Psoas muscle (tissue), 8 donors: ENCODE results near the gene GCDH. TPM values are rescaled to one million over a fixed set of nuclear protein-coding genes. Genes with fewer than 3 reads are reported as not detected.
"Not testable (repeated sequence)": the region's sequence is repeated elsewhere in the genome, so short reads cannot be mapped to it uniquely, and the experiment has no call there.

Experiments used
- ATAC-seq, 4 donors: fragments of 200-7000 bp; cut with Tn5 transposase; one replicate each; pipeline ENCODE4 v1.9.1; 2020; ENCODE audit warnings: moderate library complexity in 3 of 4, mild to moderate bottlenecking in 2 of 4
- DNase-seq, 2 donors: peaks; one replicate each; pipeline ENCODE4 v3.0.0-alpha.2; 2020
- H3K27ac ChIP-seq: fragments of 200-600 bp; one replicate; pipeline ENCODE4 v1.8.0; 2022
- H3K27me3 ChIP-seq, 3 donors: fragments of 200-600 bp in 1 of 3; one replicate each; pipeline versions ENCODE4 v1.6.1 to v1.8.0; 2013 to 2022; ENCODE audit warnings: low read length in 2 of 3, mild to moderate bottlenecking in 2 of 3, moderate library complexity in 1 of 3; ENCODE audit not compliant: insufficient read depth in 3 of 3
- H3K36me3 ChIP-seq, 2 donors: fragments of 200-600 bp in 1 of 2; one replicate each; pipeline versions ENCODE4 v1.6.1 to v1.8.0; 2013 to 2022; ENCODE audit warnings: low read depth in 1 of 2, mild to moderate bottlenecking in 1 of 2, moderate library complexity in 1 of 2; ENCODE audit not compliant: insufficient read depth in 1 of 2
- H3K4me1 ChIP-seq: fragments of 200-600 bp; one replicate; pipeline ENCODE4 v1.8.0; 2022
- H3K4me3 ChIP-seq: fragments of 200-600 bp; one replicate; pipeline ENCODE4 v1.8.0; 2022; ENCODE audit warnings: mild to moderate bottlenecking
- H3K9me3 ChIP-seq: fragments of 200-600 bp; one replicate; pipeline ENCODE4 v1.8.0; 2022
- CTCF ChIP-seq: fragments of 200-600 bp; IDR thresholded peaks from one replicate; pipeline ENCODE4 v1.8.0; 2022; ENCODE audit warnings: antibody characterized with exemption
- WGBS, 3 donors: extraction: QIAGEN DNeasy Blood & Tissue Kit; methylation state at CpG; one replicate each; pipeline versions ENCODE4 v1.1.6 to v1.1.7; 2013; 5-methylcytosine and 5-hydroxymethylcytosine counted together
- intact Hi-C, 2 donors: fragments of 100-400 bp; cut with DNase I; formaldehyde crosslinking; loops; one replicate each; pipeline versions ENCODE4 v1.11.0 to v1.14.2; 2022
- polyA plus RNA-seq, 3 donors: library from polyadenylated mRNA; stranded (reverse); fragments of 200-250 nt; gene quantifications; one replicate each; pipeline ENCODE4 v1.2.3, GENCODE V29; 2013
- total RNA-seq, 4 donors: library from RNA; stranded (reverse); fragmentation: NEBNext Ultra II Directional in 2 of 4; extraction: Animal tissue kit (Norgen Biotek cat#: 25700) in 2 of 4; gene quantifications; one replicate each; pipeline versions ENCODE4 v1.2.1 to v1.2.4, GENCODE V29; 2021 to 2023
- donor health status: healthy with polysubstance abuse.
- donor health status: DM: no; HTN: no; CAD: no; lungs with moderate emphysema.
- donor health status: Bipolar disorder and iron deficiency.
- donor health status: healthy.
- donor health status: DM: yes; HTN: yes; CAD: no.
- donor health status: DM: no; HTN: no; CAD: no.
- donor health status: DM: no; HTN: no; CAD: no.
- donor health status: DM: yes; HTN: yes; CAD: no.

The GCDH gene
- total and polyA plus RNA-seq, 7 donors = 18.9 to 45.2 (median 21.9) TPM

- peaks cover 0 to 1% of the 10 kb centered on the region in 2 donors for H3K36me3 ChIP-seq
- no peaks in the 10 kb centered on the region for H3K9me3 ChIP-seq
- no peak overlapping the region for H3K4me3 ChIP-seq
- ATAC-seq = no peak
- intact Hi-C loops = no loop called here
- no peak for TF ChIP-seq CTCF
- peaks cover 16% of the 10 kb centered on the region for H3K4me1 ChIP-seq
- H3K27me3 ChIP-seq = peaks cover 0 to 10% (median 2%) of the 10 kb centered on the region in 3 donors
- WGBS, 3 donors = 75 to 85% (median 79%) methylated on average over 5 of the region's 5 CpGs
- H3K27ac ChIP-seq = no peak overlapping the region
- no peak for DNase-seq
Measured at GRCh38 chr19:12888006-12888603, 2.9 kb upstream of the GCDH start.

- not testable (repeated sequence) for DNase-seq, H3K4me1 ChIP-seq, ATAC-seq, H3K9me3 ChIP-seq, H3K27me3 ChIP-seq
- 29 to 38% (median 32%) methylated on average over 10 of the region's 10 CpGs for WGBS, 3 donors
- Histone ChIP-seq H3K27ac (peak overlapping the region; percentile 23), H3K36me3 (peaks cover 0 to 24% of the 10 kb centered on the region in 2 donors), H3K4me3 (peak overlapping the region; percentile 98)
- intact Hi-C loops = loop anchor here in 1 of 2 donors (5.0 kb wide), 1 partner anchor 67 kb away; the partner anchor contains the start of gene GADD45GIP1
Measured at GRCh38 chr19:12890299-12890786, 617 bp upstream of the GCDH start.

- intact Hi-C loops = loop anchor here in 1 of 2 donors (5.0 kb wide), 1 partner anchor 66 kb away; the partner anchor contains the start of gene GADD45GIP1
- Histone ChIP-seq H3K9me3 (no peaks in the 10 kb centered on the region), H3K4me1 (peaks cover 7% of the 10 kb centered on the region), H3K36me3 (peaks cover 2 to 33% of the 10 kb centered on the region in 2 donors), H3K4me3 (peak overlapping the region; percentile 98), H3K27ac (peak overlapping the region; percentile 86), H3K27me3 (no peaks in the 10 kb centered on the region)
- WGBS, 3 donors = 4 to 6% (median 6%) methylated on average over 26 of the region's 26 CpGs
- TF ChIP-seq CTCF = no peak
- DNase-seq (no peak), ATAC-seq (no peak)
Measured at GRCh38 chr19:12891553-12892021, 627 bp downstream of the GCDH start.

- Histone ChIP-seq H3K27me3 (no peaks in the 10 kb centered on the region), H3K27ac (no peak overlapping the region), H3K9me3 (no peaks in the 10 kb centered on the region), H3K4me3 (no peak overlapping the region), H3K4me1 (peaks cover 7% of the 10 kb centered on the region), H3K36me3 (peaks cover 2 to 53% of the 10 kb centered on the region in 2 donors)
- no peak for TF ChIP-seq CTCF
- no peak for ATAC-seq
- WGBS, 3 donors = 91 to 96% (median 95%) methylated on average over 4 to 5 of the region's 5 CpGs
- no peak for DNase-seq
- intact Hi-C loops = loop anchor here in 1 of 2 donors (5.0 kb wide), 1 partner anchor 64 kb away; the partner anchor contains the start of gene GADD45GIP1
Measured at GRCh38 chr19:12893582-12893981, 2.6 kb downstream of the GCDH start.

GRCh38 chr19:12896460-12896859, 5.5 kb downstream of the GCDH start:
- H3K4me1 ChIP-seq = peaks cover 7% of the 10 kb centered on the region
- H3K9me3 ChIP-seq = no peaks in the 10 kb centered on the region
- TF ChIP-seq CTCF = no peak
- H3K27me3 ChIP-seq = no peaks in the 10 kb centered on the region
- H3K27ac ChIP-seq = no peak overlapping the region
- no peak for DNase-seq
- intact Hi-C loops = no loop called here
- no peak overlapping the region for H3K4me3 ChIP-seq
- ATAC-seq = no peak
- WGBS, 3 donors = 77 to 85% (median 85%) methylated on average over 14 to 17 of the region's 17 CpGs
- peaks cover 2 to 77% of the 10 kb centered on the region in 2 donors for H3K36me3 ChIP-seq
